Type B pancreatic cell (in vitro differentiated cells): ENCODE data around the gene C4A. TPM values are rescaled to one million over a fixed set of nuclear protein-coding genes. Genes with fewer than 3 reads are reported as not detected.

ENCODE experiments used
- DNase-seq: peaks from one replicate; pipeline ENCODE4 v3.0.0; 2021; ENCODE audit warnings: mixed read lengths; ENCODE audit not compliant: unreplicated experiment; ENCODE audit errors: extremely low spot score
- H3K27ac Mint-ChIP-seq: 2 replicates; pipeline ENCODE4 v1.8.0; 2021; ENCODE audit warnings: mild to moderate bottlenecking, mixed read lengths
- H3K27me3 Mint-ChIP-seq: 2 replicates; pipeline ENCODE4 v1.8.0; 2021; ENCODE audit warnings: mixed read lengths
- H3K36me3 Mint-ChIP-seq: 2 replicates; pipeline ENCODE4 v1.8.0; 2021; ENCODE audit warnings: mixed read lengths
- H3K4me1 Mint-ChIP-seq: one replicate; pipeline ENCODE4 v1.8.0; 2021; ENCODE audit warnings: mixed read lengths; ENCODE audit not compliant: unreplicated experiment
- H3K4me3 Mint-ChIP-seq: 2 replicates; pipeline ENCODE4 v1.8.0; 2021; ENCODE audit warnings: mild to moderate bottlenecking, mixed read lengths
- H3K9me3 Mint-ChIP-seq: 2 replicates; pipeline ENCODE4 v1.8.0; 2021; ENCODE audit warnings: mixed read lengths
- CTCF ChIP-seq: fragments of 200-600 bp; sonication (generic); conservative IDR thresholded peaks from 2 replicates; pipeline ENCODE4 v1.5.0; 2021; ENCODE audit warnings: antibody characterized with exemption, mild to moderate bottlenecking
- total RNA-seq: library from RNA; stranded (reverse); gene quantifications from 2 replicates; pipeline ENCODE4 v1.2.1, GENCODE V29; 2021; ENCODE audit warnings: low replicate concordance

C4A gene
- total RNA-seq, 1 donor from 2014 or later = 9.7 TPM

- no peaks in the 10 kb centered on the region for H3K36me3 Mint-ChIP-seq
- no peak overlapping the region for H3K27ac Mint-ChIP-seq
- H3K27me3 Mint-ChIP-seq = no peaks in the 10 kb centered on the region
Observed at GRCh38 chr6:31963921-31964320, 17.9 kb upstream of the C4A start.

GRCh38 chr6:31965700-31966099, 16.2 kb upstream of the C4A start:
- no peak for DNase-seq
- no peak overlapping the region for H3K27ac Mint-ChIP-seq
- peaks cover 7% of the 10 kb centered on the region for H3K4me1 Mint-ChIP-seq
- no peak for TF ChIP-seq CTCF
- H3K36me3 Mint-ChIP-seq = peaks cover 6% of the 10 kb centered on the region
- no peaks in the 10 kb centered on the region for H3K9me3 Mint-ChIP-seq
- H3K27me3 Mint-ChIP-seq = no peaks in the 10 kb centered on the region
- H3K4me3 Mint-ChIP-seq = no peak overlapping the region

More at GRCh38 chr6:31963921-31964320, 17.9 kb upstream of the C4A start:
- TF ChIP-seq CTCF = no peak
- H3K4me1 Mint-ChIP-seq = peaks cover 11% of the 10 kb centered on the region
- no peak overlapping the region for H3K4me3 Mint-ChIP-seq
- no peak for DNase-seq
- no peaks in the 10 kb centered on the region for H3K9me3 Mint-ChIP-seq

GRCh38 chr6:31966506-31966905, 15.4 kb upstream of the C4A start:
- Mint-ChIP-seq H3K9me3 (no peaks in the 10 kb centered on the region), H3K27ac (no peak overlapping the region), H3K36me3 (peaks cover 6% of the 10 kb centered on the region), H3K4me3 (no peak overlapping the region), H3K4me1 (peaks cover 7% of the 10 kb centered on the region), H3K27me3 (no peaks in the 10 kb centered on the region)
- no peak for TF ChIP-seq CTCF
- no peak for DNase-seq

GRCh38 chr6:31966997-31967925, 14.6 kb upstream of the C4A start:
- Mint-ChIP-seq H3K4me3 (peak overlapping the region; percentile 28), H3K36me3 (peaks cover 6% of the 10 kb centered on the region), H3K27me3 (no peaks in the 10 kb centered on the region), H3K4me1 (peaks cover 7% of the 10 kb centered on the region), H3K9me3 (no peaks in the 10 kb centered on the region), H3K27ac (peak overlapping the region; percentile 59)
- TF ChIP-seq CTCF = no peak
- no peak for DNase-seq

GRCh38 chr6:31967926-31968320, 13.9 kb upstream of the C4A start:
- H3K27me3 Mint-ChIP-seq = no peaks in the 10 kb centered on the region
- H3K36me3 Mint-ChIP-seq = peaks cover 9% of the 10 kb centered on the region
- H3K9me3 Mint-ChIP-seq = no peaks in the 10 kb centered on the region
- DNase-seq = no peak
- no peak for TF ChIP-seq CTCF
- H3K4me3 Mint-ChIP-seq = no peak overlapping the region
- H3K4me1 Mint-ChIP-seq = peaks cover 11% of the 10 kb centered on the region
- peak overlapping the region; percentile 59 for H3K27ac Mint-ChIP-seq
